Fibroblast of villous mesenchyme (primary cell): ENCODE measurements around the gene CUBN. TPM values are rescaled to one million over a fixed set of nuclear protein-coding genes. Genes with fewer than 3 reads are reported as not detected.

Experiments
- DNase-seq: peaks from one replicate; pipeline ENCODE4 v3.0.0-alpha.2; 2010; ENCODE audit warnings: low read depth
- H3K4me3 ChIP-seq: 2 replicates; pipeline ENCODE4 v1.5.1; 2011; ENCODE audit warnings: low read depth, mild to moderate bottlenecking, low read length
- CTCF ChIP-seq: IDR thresholded peaks from 2 replicates; pipeline ENCODE4 v1.5.1; 2012; ENCODE audit warnings: low read depth, mild to moderate bottlenecking, low read length; ENCODE audit not compliant: insufficient read depth
- total RNA-seq: library from RNA; depleted of rRNA; stranded (reverse); fragments of >200 nt; gene quantifications from 2 replicates; pipeline ENCODE4 v1.2.3, GENCODE V29; 2012

Gene CUBN
- total RNA-seq, 1 donor, result 0.86 TPM

GRCh38 chr10:17144757-17145156 is 15.1 kb upstream of the CUBN start:
- no peak overlapping the region for H3K4me3 ChIP-seq
- DNase-seq, result no peak

GRCh38 chr10:17144032-17144431 is 14.4 kb upstream of the CUBN start:
- TF ChIP-seq CTCF, result no peak
- DNase-seq, result no peak
- H3K4me3 ChIP-seq, result no peak overlapping the region

More at GRCh38 chr10:17144757-17145156, 15.1 kb upstream of the CUBN start:
- no peak for TF ChIP-seq CTCF

- H3K4me3 ChIP-seq, result no peak overlapping the region
- no peak for TF ChIP-seq CTCF
- no peak for DNase-seq
Observed at GRCh38 chr10:17143055-17143690, 13.6 kb upstream of the CUBN start.

GRCh38 chr10:17141504-17142229 is 12.1 kb upstream of the CUBN start:
- H3K4me3 ChIP-seq, result no peak overlapping the region
- no peak for TF ChIP-seq CTCF
- DNase-seq, result no peak

- TF ChIP-seq CTCF, result no peak
- DNase-seq, result no peak
- no peak overlapping the region for H3K4me3 ChIP-seq
Observed at GRCh38 chr10:17140386-17140761, 10.8 kb upstream of the CUBN start.

GRCh38 chr10:17138460-17139042 is 8.9 kb upstream of the CUBN start:
- no peak overlapping the region for H3K4me3 ChIP-seq
- no peak for TF ChIP-seq CTCF
- no peak for DNase-seq
